NB4 (cell line): ENCODE measurements around the gene SLC6A12.

Experiments used
- DNase-seq: peaks from one replicate; pipeline ENCODE4 v3.0.0; 2010; ENCODE audit warnings: low read depth
- H3K4me3 ChIP-seq: one replicate; pipeline ENCODE4 v1.5.1; 2011; ENCODE audit warnings: mild to moderate bottlenecking, low read depth, low read length, moderate library complexity
- CTCF ChIP-seq: IDR thresholded peaks from one replicate; pipeline ENCODE4 v1.5.1; 2012; ENCODE audit warnings: low read depth, low read length
- MAX ChIP-seq: IDR thresholded peaks from 2 replicates; pipeline ENCODE4 v1.6.1; 2011; ENCODE audit warnings: low read depth, low read length
- MYC ChIP-seq: IDR thresholded peaks from 2 replicates; pipeline ENCODE4 v1.6.1; 2011; ENCODE audit warnings: low read depth, low read length
- POLR2A ChIP-seq: IDR thresholded peaks from 2 replicates; pipeline ENCODE4 v1.6.1; 2011; ENCODE audit warnings: mild to moderate bottlenecking; ENCODE audit not compliant: insufficient read length; ENCODE audit errors: extremely low read depth

The SLC6A12 gene

DNA sequence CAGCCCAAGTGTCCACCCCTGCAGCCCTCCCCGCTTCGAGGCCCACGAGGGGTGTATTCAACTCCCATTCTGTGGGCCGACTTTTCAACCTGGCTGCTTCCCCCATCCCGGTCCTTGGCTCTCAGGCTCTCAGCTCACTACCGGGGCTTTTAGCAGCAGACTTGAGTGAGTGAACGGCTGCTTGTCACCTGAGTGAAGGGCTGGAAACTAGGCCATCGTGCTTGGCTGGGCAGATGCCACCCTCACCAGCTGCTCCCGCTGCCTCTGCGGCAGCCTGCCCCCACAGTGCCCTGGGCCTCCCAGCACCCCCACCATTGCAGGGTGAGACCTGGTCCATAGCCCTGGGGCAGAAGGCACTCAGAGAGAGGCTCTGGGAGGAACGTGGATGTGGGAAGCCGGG is 59.9 kb downstream of the SLC6A12 start:
- no peak for DNase-seq
- TF ChIP-seq CTCF (no peak), MYC (no peak), POLR2A (no peak), MAX (no peak)
- H3K4me3 ChIP-seq: no peak overlapping the region

DNA sequence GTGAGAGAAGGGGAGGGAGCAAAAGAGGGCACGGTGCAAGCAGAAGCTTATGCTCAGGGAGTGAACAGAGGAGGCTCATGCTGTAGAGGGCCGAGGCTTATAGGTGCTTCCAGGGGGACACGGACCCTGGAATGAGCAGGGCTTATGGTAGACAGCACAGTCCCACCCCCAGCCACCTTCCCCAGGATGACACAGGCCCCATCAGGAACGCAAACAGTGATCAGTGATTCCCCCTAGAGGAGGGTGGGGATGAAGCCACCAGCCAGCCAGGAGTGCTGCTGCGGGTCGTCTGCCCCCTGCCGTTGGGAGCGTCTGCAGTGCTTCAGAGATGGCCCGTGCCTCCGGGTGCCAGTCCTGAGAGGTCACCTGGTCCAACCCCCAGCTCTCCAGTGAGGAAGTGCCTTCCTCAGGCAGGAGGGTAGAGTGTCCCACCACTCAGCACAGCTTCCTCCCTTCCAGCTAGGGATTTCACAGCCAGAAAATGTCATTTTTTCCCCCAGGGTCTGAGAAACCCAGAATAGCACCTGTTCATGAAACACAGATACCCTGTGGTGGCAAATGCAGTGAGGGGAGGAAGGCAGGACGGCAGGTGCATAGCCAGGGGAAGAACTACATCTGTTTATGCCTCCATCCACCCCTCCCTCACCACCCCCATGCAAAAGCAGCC is 60.7 kb downstream of the SLC6A12 start:
- DNase-seq: peak; percentile 78
- TF ChIP-seq MAX: no peak
- no peak for TF ChIP-seq MYC
- TF ChIP-seq CTCF: peak; percentile 92
- TF ChIP-seq POLR2A: no peak
- no peak overlapping the region for H3K4me3 ChIP-seq

DNA sequence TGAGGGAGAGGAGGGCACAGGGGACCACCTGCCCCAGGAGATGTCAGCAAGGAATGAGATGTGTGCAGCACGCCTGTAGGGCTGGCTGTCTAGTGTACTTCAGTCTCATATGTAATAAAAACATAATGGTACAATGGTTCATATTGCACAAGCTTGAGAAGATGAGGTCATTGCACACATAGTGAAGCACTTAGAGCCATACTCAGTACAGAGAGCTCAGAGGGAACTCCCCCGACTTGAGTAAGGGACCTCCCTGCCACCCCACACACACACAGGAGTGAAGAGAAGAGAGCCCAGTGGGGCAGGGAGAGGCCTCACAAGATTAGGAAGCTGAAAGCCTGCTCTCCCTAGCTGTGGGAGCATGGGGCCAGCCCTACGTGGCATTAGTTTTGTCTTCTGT is 61.5 kb downstream of the SLC6A12 start:
- H3K4me3 ChIP-seq: no peak overlapping the region
- TF ChIP-seq POLR2A (no peak), MYC (no peak), MAX (0 out of 2 replicates have a peak, but pooled peaks have one; percentile 9), CTCF (no peak)
- peak; percentile 53 for DNase-seq

DNA sequence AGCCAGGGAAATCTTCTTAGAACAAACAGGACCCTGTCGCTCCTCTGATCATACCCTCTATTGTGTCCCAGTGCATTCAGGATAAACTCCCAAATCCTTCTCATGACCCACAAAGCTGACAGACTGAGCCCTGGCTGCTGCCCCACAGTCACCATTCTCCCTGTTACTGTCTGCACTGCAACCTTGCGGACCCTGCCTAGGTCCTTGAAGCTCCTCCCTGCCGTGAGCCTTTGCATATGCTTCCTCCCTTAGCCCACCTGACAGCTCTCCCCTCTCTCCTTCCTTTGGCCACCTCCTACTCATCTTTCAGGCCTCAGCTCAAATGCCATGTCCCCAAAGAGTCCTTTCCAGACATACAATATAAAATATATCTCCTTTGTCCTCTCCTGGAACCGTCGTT is 62.4 kb downstream of the SLC6A12 start:
- H3K4me3 ChIP-seq: no peak overlapping the region
- TF ChIP-seq MAX: no peak
- no peak for DNase-seq

GRCh38 chr12:148676-149416 is 65.1 kb downstream of the SLC6A12 start:
- no peak for DNase-seq
- no peak overlapping the region for H3K4me3 ChIP-seq
- TF ChIP-seq CTCF (no peak), MAX (no peak), MYC (no peak)

DNA sequence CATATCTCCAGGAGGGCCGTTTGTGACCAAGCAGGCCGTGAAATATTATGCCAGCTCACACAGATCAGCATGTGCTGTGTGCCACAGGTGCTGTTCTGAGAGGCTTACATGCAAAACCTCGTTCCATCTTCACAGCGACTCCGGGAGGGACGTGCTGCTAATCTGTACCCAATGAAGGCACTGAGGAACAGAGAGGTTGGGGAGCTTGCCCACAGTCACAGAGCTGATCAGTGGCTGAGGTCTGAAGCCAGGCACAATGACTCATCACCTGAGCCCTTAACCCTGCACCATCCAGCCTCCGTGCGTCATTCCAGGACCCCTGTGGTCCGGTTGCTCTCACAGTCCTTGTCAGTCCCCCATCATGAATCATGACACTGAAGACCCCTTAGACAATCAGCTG is 66.7 kb downstream of the SLC6A12 start:
- TF ChIP-seq POLR2A (no peak), MYC (no peak), MAX (no peak), CTCF (no peak)
- H3K4me3 ChIP-seq: no peak overlapping the region
- DNase-seq: no peak
